ENCODE measurements around the gene DPP7. TPM values are rescaled to one million over a fixed set of nuclear protein-coding genes. Genes with fewer than 3 reads are reported as not detected.

DPP7 gene
- total and polyA plus RNA-seq, 2 of the 4 experiments (the other 2 are of a cell fraction), result 14.9 to 76.4 TPM

- H3K18ac ChIP-seq (ENCODE audit: low read depth, low read length), result no peak overlapping the region
- BruUV-seq (replicated peaks), result no TSS peak
- H2BK5ac ChIP-seq (ENCODE audit: low read depth, low read length, poor library complexity, severe bottlenecking), result no peak overlapping the region
- no peaks in the 10 kb centered on the region for H3K36me3 ChIP-seq (ENCODE audit: control insufficient read depth, insufficient read depth, low read length)
- H3K9me3 ChIP-seq (ENCODE audit: control insufficient read depth, insufficient read depth, low read length), result no peaks in the 10 kb centered on the region
- dilution Hi-C loops (cut with HindIII; ENCODE audit: low sequenced_read_pairs, unreplicated experiment) (no loop called here), intact Hi-C loops (cut with micrococcal nuclease) (no loop called here), in situ Hi-C loops (cut with MboI; ENCODE audit: low sequenced_read_pairs) (no loop called here)
- H2BK15ac ChIP-seq (ENCODE audit: low read depth, low read length), result no peak overlapping the region
- peak overlapping the region; percentile 14 for H2AFZ ChIP-seq (replicated peaks; ENCODE audit: low read length, poor library complexity)
- H2AK9ac ChIP-seq (replicated peaks; ENCODE audit: low read depth, low read length, poor library complexity), result no peak overlapping the region
- H3K4me1 ChIP-seq (ENCODE audit: control insufficient read depth, insufficient read depth, low read length), result no peaks in the 10 kb centered on the region
- DNase-seq (no peak), ATAC-seq (ENCODE audit: low read depth) (no peak)
- ChIA-PET CTCF (no interaction called here), POLR2A (ENCODE audit: unreplicated experiment) (no interaction called here)
- no peak overlapping the region for H3K4me3 ChIP-seq (ENCODE audit: insufficient read depth, low read depth, low read length)
- no peak overlapping the region for H4K91ac ChIP-seq (ENCODE audit: insufficient read depth, low read depth, low read length)
- H3K14ac ChIP-seq (replicated peaks; ENCODE audit: low read depth, low read length), result no peak overlapping the region
- no peak overlapping the region for H4K8ac ChIP-seq (ENCODE audit: low read depth in 2 of 2, low read length in 2 of 2)
- no peak overlapping the region for H2BK120ac ChIP-seq (ENCODE audit: low read depth, low read length)
- H3K4ac ChIP-seq (ENCODE audit: low read depth, low read length), result no peak overlapping the region
- TF ChIP-seq RAD21 (IDR thresholded peaks at IDR 0.05; ENCODE audit: low read length) (no peak), RCOR1 (IDR thresholded peaks at IDR 0.05; ENCODE audit: insufficient replicate concordance, low read length) (no peak), MAZ (IDR thresholded peaks at IDR 0.05; ENCODE audit: borderline replicate concordance, low read depth, low read length) (no peak), RFX5 (IDR thresholded peaks at IDR 0.05; ENCODE audit: low read depth, low read length) (no peak), USF2 (IDR thresholded peaks at IDR 0.05; ENCODE audit: low read depth, low read length) (no peak), MAFK (IDR thresholded peaks at IDR 0.05; ENCODE audit: low read depth, low read length) (no peak), CTCF (conservative IDR thresholded peaks at IDR 0.05; ENCODE audit: low read depth, low read length) (no peak), FOS (IDR thresholded peaks at IDR 0.05; ENCODE audit: low read depth, low read length) (no peak), CEBPB (IDR thresholded peaks at IDR 0.05; ENCODE audit: low read depth, low read length) (no peak), MXI1 (IDR thresholded peaks at IDR 0.05; ENCODE audit: borderline replicate concordance, low read depth, low read length) (no peak)
- no peak overlapping the region for H2AK5ac ChIP-seq (ENCODE audit: low read depth, low read length)
- WGBS, 2 experiments (ENCODE audit: extremely low coverage in 2 of 2, insufficient read length in 1 of 2), result 63% methylated on average over 20 of the region's 49 CpGs; no CpG with 5 or more reads in 1 of the 2 experiments
- no peak overlapping the region for H4K5ac ChIP-seq (ENCODE audit: low read depth, low read length)
- no peak overlapping the region for H3K23ac ChIP-seq (ENCODE audit: low read depth, low read length)
- no peaks in the 10 kb centered on the region for H4K20me1 ChIP-seq (ENCODE audit: insufficient read depth, low read length)
- H3K9me1 ChIP-seq (ENCODE audit: insufficient read depth, low read length), result 0 out of 2 replicates have a peak, but pooled peaks cover 4% of the 10 kb centered on the region
- H3K27me3 ChIP-seq (ENCODE audit: control insufficient read depth, insufficient read depth, low read length), result peaks cover 32% of the 10 kb centered on the region
- no peak overlapping the region for H3K27ac ChIP-seq (ENCODE audit: insufficient read depth, low read length)
- no peak overlapping the region for H2BK20ac ChIP-seq (ENCODE audit: low read depth, low read length)
- no peak overlapping the region for H3K9ac ChIP-seq (ENCODE audit: low read depth, low read length)
- H3K56ac ChIP-seq (ENCODE audit: extremely low read depth, insufficient read depth, low read length), result no peak overlapping the region
- no peak overlapping the region for H3K4me2 ChIP-seq (ENCODE audit: low read depth, low read length)
- no peaks in the 10 kb centered on the region for H3K79me1 ChIP-seq (ENCODE audit: low read depth in 1 of 2, low read length in 2 of 2)
Measured at GRCh38 chr9:137145731-137146526, 31.4 kb upstream of the DPP7 start.

Measured in IMR-90 (cell line).